ENCODE results near the gene OXGR1.

- TF ChIP-seq, protein P1, sequence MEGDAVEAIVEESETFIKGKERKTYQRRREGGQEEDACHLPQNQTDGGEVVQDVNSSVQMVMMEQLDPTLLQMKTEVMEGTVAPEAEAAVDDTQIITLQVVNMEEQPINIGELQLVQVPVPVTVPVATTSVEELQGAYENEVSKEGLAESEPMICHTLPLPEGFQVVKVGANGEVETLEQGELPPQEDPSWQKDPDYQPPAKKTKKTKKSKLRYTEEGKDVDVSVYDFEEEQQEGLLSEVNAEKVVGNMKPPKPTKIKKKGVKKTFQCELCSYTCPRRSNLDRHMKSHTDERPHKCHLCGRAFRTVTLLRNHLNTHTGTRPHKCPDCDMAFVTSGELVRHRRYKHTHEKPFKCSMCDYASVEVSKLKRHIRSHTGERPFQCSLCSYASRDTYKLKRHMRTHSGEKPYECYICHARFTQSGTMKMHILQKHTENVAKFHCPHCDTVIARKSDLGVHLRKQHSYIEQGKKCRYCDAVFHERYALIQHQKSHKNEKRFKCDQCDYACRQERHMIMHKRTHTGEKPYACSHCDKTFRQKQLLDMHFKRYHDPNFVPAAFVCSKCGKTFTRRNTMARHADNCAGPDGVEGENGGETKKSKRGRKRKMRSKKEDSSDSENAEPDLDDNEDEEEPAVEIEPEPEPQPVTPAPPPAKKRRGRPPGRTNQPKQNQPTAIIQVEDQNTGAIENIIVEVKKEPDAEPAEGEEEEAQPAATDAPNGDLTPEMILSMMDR (IDR thresholded peaks at IDR 0.05), result no peak
- TF ChIP-seq POLR2A (IDR thresholded peaks at IDR 0.05), result no peak
These were observed 6.1 kb upstream of the OXGR1 start for GRCh38 chr13:97000295-97000925.

All from breast epithelium (tissue), 3 donors.